OCI-LY3 (cell line): ENCODE measurements around the gene DNAJC19.

ENCODE experiments used
- CTCF ChIP-seq: fragments of 200-600, 300-600 bp; sonication (generic); IDR thresholded peaks from 2 replicates; pipeline ENCODE4 v1.5.1; 2014; ENCODE audit warnings: antibody characterized with exemption, low read length, low read depth
- EZH2phosphoT487 ChIP-seq: fragments of 200-600 bp; shearing (Covaris generic); IDR thresholded peaks from 2 replicates; pipeline ENCODE4 v1.6.1; 2018; ENCODE audit warnings: antibody characterized with exemption, mixed run types, low read depth

DNA sequence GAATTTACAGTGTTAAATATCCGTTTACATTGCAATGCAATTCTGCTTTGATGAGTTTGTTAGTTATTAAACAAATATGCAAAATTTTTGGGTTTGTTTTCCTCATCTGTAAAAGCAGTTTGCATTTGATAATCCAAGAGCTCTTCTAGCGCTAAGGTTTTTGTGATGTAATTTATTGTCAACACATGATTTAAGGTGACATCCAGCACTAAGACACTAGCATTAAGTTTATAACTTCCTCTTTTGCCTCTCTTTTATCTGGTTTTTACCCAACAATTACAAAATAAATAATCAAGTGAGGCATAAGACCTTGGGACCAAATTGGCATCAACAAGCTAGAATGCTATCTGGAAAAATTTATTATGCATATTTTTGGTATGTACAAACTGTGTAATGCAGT lies 969 bp upstream of the DNAJC19 start:
- TF ChIP-seq CTCF (no peak), EZH2phosphoT487 (no peak)
